Fibroblast of mammary gland (primary cell): ENCODE data around the gene JAKMIP1.

Experiments used
- DNase-seq: peaks from one replicate; pipeline ENCODE4 v3.0.0-alpha.2; 2010; ENCODE audit warnings: low read depth
- H3K4me3 ChIP-seq: 2 replicates; pipeline ENCODE4 v1.5.1; 2011; ENCODE audit warnings: low read depth, mild to moderate bottlenecking, low read length, moderate library complexity; ENCODE audit not compliant: control insufficient read depth
- CTCF ChIP-seq: conservative IDR thresholded peaks from 2 replicates; pipeline ENCODE4 v1.5.1; 2011; ENCODE audit warnings: low read depth, low read length, inconsistent platforms; ENCODE audit not compliant: control insufficient read depth, insufficient read depth

The JAKMIP1 gene

GRCh38 chr4:6002926-6003325, 197.4 kb downstream of the JAKMIP1 start:
- no peak for TF ChIP-seq CTCF
- H3K4me3 ChIP-seq = no peak overlapping the region
- DNase-seq = no peak

- DNase-seq = no peak
- TF ChIP-seq CTCF = no peak
Observed at GRCh38 chr4:6002492-6002833, 197.9 kb downstream of the JAKMIP1 start.

GRCh38 chr4:6001680-6002491, 198.5 kb downstream of the JAKMIP1 start:
- DNase-seq = no peak
- TF ChIP-seq CTCF = no peak
- H3K4me3 ChIP-seq = no peak overlapping the region

More at GRCh38 chr4:6002492-6002833, 197.9 kb downstream of the JAKMIP1 start:
- no peak overlapping the region for H3K4me3 ChIP-seq

GRCh38 chr4:5999830-6000365, 200.5 kb downstream of the JAKMIP1 start:
- no peak overlapping the region for H3K4me3 ChIP-seq
- no peak for TF ChIP-seq CTCF
- no peak for DNase-seq

DNA sequence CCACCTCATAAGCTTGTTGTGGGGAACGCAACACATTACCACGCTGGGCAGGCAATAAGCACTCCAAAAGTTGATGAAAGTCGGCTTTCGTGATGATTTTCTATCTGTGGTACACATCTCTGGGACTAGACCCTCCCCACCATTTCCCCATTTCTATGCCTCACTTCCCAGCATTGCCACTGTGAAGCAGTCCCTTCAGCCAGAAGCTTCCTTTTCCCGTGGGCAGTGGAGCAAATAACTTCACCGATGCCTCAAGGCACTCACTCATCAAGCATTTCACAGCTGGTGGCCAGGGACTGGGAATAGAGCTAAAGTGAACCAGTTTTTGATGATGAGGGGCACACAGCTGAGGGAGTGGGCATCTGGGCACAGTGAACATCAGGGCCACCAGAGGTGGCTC, 201.0 kb downstream of the JAKMIP1 start:
- TF ChIP-seq CTCF = no peak
- no peak for DNase-seq
- H3K4me3 ChIP-seq = no peak overlapping the region

- no peak overlapping the region for H3K4me3 ChIP-seq
- TF ChIP-seq CTCF = peak; percentile 94
- peak; percentile 61 for DNase-seq
Observed at GRCh38 chr4:5998333-5998936, 201.9 kb downstream of the JAKMIP1 start.
